GM12801 (cell line): ENCODE measurements around the gene EDA2R.

Experiments
- CTCF ChIP-seq: IDR thresholded peaks from one replicate; pipeline ENCODE4 v1.5.1; 2011; ENCODE audit warnings: control low read depth; ENCODE audit not compliant: insufficient read length; ENCODE audit errors: extremely low read depth

Gene EDA2R

GRCh38 chrX:66638591-66639500, at the start of gene EDA2R:
TSS of gene EDA2R (minus strand) at chrX:66639078. CDS start at chrX:66616020, 23,058 bp downstream.
- no peak for TF ChIP-seq CTCF

GRCh38 chrX:66684196-66684595, 45.3 kb upstream of the EDA2R start:
- no peak for TF ChIP-seq CTCF

GRCh38 chrX:66680451-66680850, 41.6 kb upstream of the EDA2R start:
- TF ChIP-seq CTCF, result no peak

- no peak for TF ChIP-seq CTCF
These were observed 38.6 kb upstream of the EDA2R start for GRCh38 chrX:66677430-66677829.

GRCh38 chrX:66676990-66677389, 38.1 kb upstream of the EDA2R start:
- no peak for TF ChIP-seq CTCF

GRCh38 chrX:66676413-66676812, 37.5 kb upstream of the EDA2R start:
- no peak for TF ChIP-seq CTCF

- TF ChIP-seq CTCF, result no peak
These were observed 36.7 kb upstream of the EDA2R start for GRCh38 chrX:66675541-66675940.
